H1 (cell line): ENCODE results near the gene PRKCA. TPM values are rescaled to one million over a fixed set of nuclear protein-coding genes. Genes with fewer than 3 reads are reported as not detected.

Experiments used
- CTCF ChIA-PET: fragments of 300-600 bp; sonication (Branson Sonifier 250); formaldehyde crosslinking; loops from one replicate; lab custom pipeline; 2021; ENCODE audit not compliant: partially characterized antibody; lab: Charles Lee
- POLR2A ChIA-PET: fragments of 300-600 bp; sonication (Branson Sonifier 250); formaldehyde crosslinking; loops from one replicate; lab custom pipeline; 2021; ENCODE audit warnings: inconsistent platforms; ENCODE audit not compliant: partially characterized antibody; lab: Charles Lee
- DNase-seq, 2 experiments: peaks; one replicate each; pipeline versions ENCODE4 v3.0.0 to v3.0.0-alpha.2; 2010 to 2022; ENCODE audit warnings: low spot score in 2 of 2, low read depth in 1 of 2, mixed read lengths in 1 of 2
- FAIRE-seq: peaks from 2 replicates; lab custom pipeline; 2011; peaks lifted over from hg19 to GRCh38; lab: Jason Lieb, UNC
- H2AFZ ChIP-seq: 2 replicates; pipeline ENCODE4 v1.8.1; 2012; ENCODE audit warnings: low read length, inconsistent platforms
- H2AK5ac ChIP-seq: 2 replicates; pipeline ENCODE4 v1.6.1; 2013; ENCODE audit warnings: low read depth, low read length
- H2BK120ac ChIP-seq: replicated peaks from 2 replicates; pipeline ENCODE3; 2013; ENCODE audit warnings: low read depth, low read length, inconsistent platforms
- H2BK12ac ChIP-seq: 2 replicates; pipeline ENCODE4 v1.6.1; 2013; ENCODE audit warnings: low read depth, low read length
- H2BK15ac ChIP-seq: 2 replicates; pipeline ENCODE4 v1.6.1; 2013; ENCODE audit warnings: low read length
- H2BK20ac ChIP-seq: 2 replicates; pipeline ENCODE4 v1.6.1; 2013; ENCODE audit warnings: low read length
- H2BK5ac ChIP-seq: 2 replicates; pipeline ENCODE4 v1.6.1; 2013; ENCODE audit warnings: low read depth, low read length
- H3K14ac ChIP-seq: 2 replicates; pipeline ENCODE4 v1.6.1; 2013; ENCODE audit warnings: inconsistent platforms; ENCODE audit not compliant: insufficient read length
- H3K18ac ChIP-seq: 2 replicates; pipeline ENCODE4 v1.6.1; 2013; ENCODE audit warnings: low read length; ENCODE audit errors: extremely low read depth
- H3K23ac ChIP-seq: 2 replicates; pipeline ENCODE4 v1.6.1; 2013; ENCODE audit warnings: inconsistent platforms; ENCODE audit not compliant: insufficient read length
- H3K23me2 ChIP-seq: 2 replicates; pipeline ENCODE4 v1.6.1; 2013; ENCODE audit warnings: low read depth, low read length
- H3K27ac ChIP-seq: 2 replicates; pipeline ENCODE4 v1.6.1; 2011; ENCODE audit warnings: low read depth, low read length, inconsistent platforms
- H3K27me3 ChIP-seq, 4 experiments: replicated peaks in 1 of 4; 1 replicate in 1 of 4; 2 replicates in 3 of 4; pipeline versions ENCODE4 v1.6.1 to v1.8.1; 2011 to 2013; ENCODE audit warnings: low read length in 3 of 4, mild to moderate bottlenecking in 3 of 4, inconsistent platforms in 2 of 4, mixed read lengths in 2 of 4, moderate library complexity in 1 of 4; ENCODE audit not compliant: control insufficient read depth in 3 of 4, insufficient read depth in 3 of 4; ENCODE audit errors: extremely low read depth in 1 of 4
- H3K36me3 ChIP-seq, 4 experiments: 2 replicates each; pipeline versions ENCODE4 v1.6.1 to v1.8.1; 2011 to 2013; ENCODE audit warnings: mild to moderate bottlenecking in 4 of 4, low read length in 3 of 4, moderate library complexity in 2 of 4, control low read depth in 1 of 4, inconsistent platforms in 1 of 4; ENCODE audit not compliant: insufficient read depth in 4 of 4, control insufficient read depth in 2 of 4
- H3K4ac ChIP-seq: replicated peaks from 2 replicates; pipeline ENCODE3; 2013; ENCODE audit warnings: low read length, low read depth, mixed read lengths, inconsistent platforms; ENCODE audit not compliant: insufficient read length
- H3K4me1 ChIP-seq, 4 experiments: replicated peaks in 1 of 4; 1 replicate in 1 of 4; 2 replicates in 3 of 4; pipeline versions ENCODE4 v1.6.1 to v1.8.1; 2011 to 2013; ENCODE audit warnings: low read length in 3 of 4, inconsistent platforms in 2 of 4, mixed read lengths in 1 of 4; ENCODE audit not compliant: insufficient read depth in 4 of 4, control insufficient read depth in 3 of 4
- H3K4me2 ChIP-seq, 2 experiments: 2 replicates each; pipeline versions ENCODE4 v1.6.1 to v1.8.1; 2011 to 2013; ENCODE audit warnings: low read depth in 2 of 2, low read length in 2 of 2, control low read depth in 1 of 2, inconsistent platforms in 1 of 2, mild to moderate bottlenecking in 1 of 2; ENCODE audit not compliant: insufficient read depth in 1 of 2
- H3K4me3 ChIP-seq, 4 experiments: fragments of 200-600, 300-600 bp in 1 of 4; sonication (generic), shearing (Covaris generic), sonication (Bioruptor Twin) in 1 of 4; 2 replicates each; pipeline versions ENCODE4 v1.5.1 to v1.8.1; 2011 to 2016; ENCODE audit warnings: low read length in 4 of 4, low read depth in 3 of 4, control low read depth in 2 of 4, inconsistent platforms in 2 of 4, mild to moderate bottlenecking in 2 of 4, mixed read lengths in 1 of 4, moderate library complexity in 1 of 4; ENCODE audit not compliant: insufficient read depth in 2 of 4; ENCODE audit errors: extremely low read depth in 1 of 4
- H3K56ac ChIP-seq: replicated peaks from 2 replicates; pipeline ENCODE3; 2013; ENCODE audit warnings: low read depth, mild to moderate bottlenecking, mixed read lengths, low read length, inconsistent platforms; ENCODE audit not compliant: insufficient read length
- H3K79me1 ChIP-seq: 2 replicates; pipeline ENCODE4 v1.6.1; 2013; ENCODE audit warnings: low read depth, low read length, control low read depth
- H3K79me2 ChIP-seq, 2 experiments: 2 replicates each; pipeline versions ENCODE4 v1.6.1 to v1.8.1; 2012 to 2013; ENCODE audit warnings: low read length in 2 of 2, mild to moderate bottlenecking in 2 of 2, inconsistent platforms in 1 of 2; ENCODE audit not compliant: insufficient read depth in 2 of 2, control insufficient read depth in 1 of 2
- H3K9ac ChIP-seq, 4 experiments: replicated peaks in 1 of 4; 1 replicate in 1 of 4; 2 replicates in 3 of 4; pipeline versions ENCODE4 v1.6.1 to v1.8.1; 2011 to 2013; ENCODE audit warnings: low read depth in 3 of 4, low read length in 3 of 4, control low read depth in 2 of 4, mild to moderate bottlenecking in 2 of 4, moderate library complexity in 2 of 4, inconsistent platforms in 1 of 4; ENCODE audit errors: extremely low read depth in 1 of 4
- H3K9me3 ChIP-seq, 2 experiments: 2 replicates each; pipeline versions ENCODE4 v1.6.1 to v1.8.1; 2012 to 2013; ENCODE audit warnings: mild to moderate bottlenecking in 2 of 2, moderate library complexity in 2 of 2, control low read depth in 1 of 2, inconsistent platforms in 1 of 2, low read depth in 1 of 2, low read length in 1 of 2, mixed read lengths in 1 of 2; ENCODE audit not compliant: insufficient read depth in 2 of 2
- H4K20me1 ChIP-seq, 2 experiments: replicated peaks in 1 of 2; 2 replicates each; pipeline versions ENCODE3 to v1.8.1; 2011 to 2013; ENCODE audit warnings: inconsistent platforms in 2 of 2, low read length in 2 of 2, mild to moderate bottlenecking in 1 of 2; ENCODE audit not compliant: insufficient read depth in 2 of 2, control insufficient read depth in 1 of 2
- H4K5ac ChIP-seq: 2 replicates; pipeline ENCODE4 v1.6.1; 2013; ENCODE audit warnings: low read length, low read depth, mixed read lengths, inconsistent platforms; ENCODE audit not compliant: insufficient read length
- H4K8ac ChIP-seq: 2 replicates; pipeline ENCODE4 v1.8.0; 2013; ENCODE audit warnings: mild to moderate bottlenecking, moderate library complexity, low read length, inconsistent platforms; ENCODE audit not compliant: insufficient read depth; ENCODE audit errors: extremely low read depth
- H4K91ac ChIP-seq: replicated peaks from 2 replicates; pipeline ENCODE3; 2013; ENCODE audit warnings: low read length, mixed read lengths, inconsistent platforms; ENCODE audit not compliant: insufficient read length
- SP4 ChIP-seq: IDR thresholded peaks from 2 replicates; pipeline ENCODE4 v1.6.1; 2012; ENCODE audit warnings: low read length, inconsistent platforms
- TCF12 ChIP-seq: IDR thresholded peaks from 2 replicates; pipeline ENCODE4 v1.6.1; 2011; ENCODE audit warnings: low read depth, mild to moderate bottlenecking, low read length
- WGBS, 2 experiments: shearing (Covaris generic) in 1 of 2; methylation state at CpG; one replicate each; pipeline versions ENCODE4 v1.1.6 to v1.1.7; 2013 to 2015; ENCODE audit warnings: low lambda C conversion rate in 2 of 2, mixed read lengths in 2 of 2, inconsistent platforms in 1 of 2, low coverage in 1 of 2, missing lambda C conversion rate in 1 of 2; ENCODE audit not compliant: insufficient replicate concordance in 2 of 2, insufficient coverage in 1 of 2, insufficient read length in 1 of 2; ENCODE audit errors: extremely low coverage in 1 of 2, missing lambda C conversion rate in 1 of 2; 5-methylcytosine and 5-hydroxymethylcytosine counted together
- polyA plus RNA-seq, 7 experiments: library from polyadenylated mRNA; depleted of rRNA in 3 of 7; stranded (reverse) in 5 of 7; unstranded in 2 of 7; fragments of >200 nt in 5 of 7; fragments of 200-250 nt in 2 of 7; gene quantifications; 1 replicate in 5 of 7; 2 replicates in 1 of 7; 4 replicates in 1 of 7; pipeline versions ENCODE4 v1.2.1 to v1.2.3, GENCODE V29; 2011 to 2013; ENCODE audit warnings: missing spikeins in 2 of 7, mixed read lengths in 2 of 7
- total RNA-seq: library from RNA; stranded (reverse); fragmentation: NEBNext Ultra II Directional; extraction: Animal tissue kit (Norgen Biotek cat#: 25700); gene quantifications from 2 replicates; pipeline ENCODE4 v1.2.1, GENCODE V29; 2021

Gene PRKCA
- total and polyA plus RNA-seq, 2 of the 8 experiments (the other 6 are each of a cell fraction or from before 2014, with no cell fraction given), result 5.8 to 17.8 TPM

- H4K20me1 ChIP-seq, result no peaks in the 10 kb centered on the region
- H2AFZ ChIP-seq, result no peak overlapping the region
- no peak for FAIRE-seq
- H3K56ac ChIP-seq, result no peak overlapping the region
- H2BK20ac ChIP-seq, result no peak overlapping the region
- H3K9me3 ChIP-seq, result no peaks in the 10 kb centered on the region
- H2BK120ac ChIP-seq, result no peak overlapping the region
- H4K91ac ChIP-seq, result no peak overlapping the region
- H3K18ac ChIP-seq, result no peak overlapping the region
- H4K8ac ChIP-seq, result no peak overlapping the region
- ChIA-PET POLR2A (no interaction called here), CTCF (interaction anchor here (0.6 to 1.8 kb wide), 4 partner anchors 9 to 188 kb away, joined by 3 to 4 read pairs (median 4); no protein-coding TSS in a partner anchor)
- 87% methylated on average over 8 of the region's 8 CpGs; no CpG with 5 or more reads in 1 of the 2 experiments for WGBS, 2 experiments
- no peak overlapping the region for H3K23ac ChIP-seq
- H2AK5ac ChIP-seq, result no peak overlapping the region
- H4K5ac ChIP-seq, result no peak overlapping the region
- no peak overlapping the region for H3K4ac ChIP-seq
- H3K27me3 ChIP-seq, result no peaks in the 10 kb centered on the region
- H2BK15ac ChIP-seq, result no peak overlapping the region
- no peak overlapping the region for H2BK5ac ChIP-seq
- no peak for DNase-seq
- no peak overlapping the region for H3K4me2 ChIP-seq
- no peak overlapping the region for H2BK12ac ChIP-seq
- no peak overlapping the region for H3K14ac ChIP-seq
- no peaks in the 10 kb centered on the region for H3K36me3 ChIP-seq
- H3K79me2 ChIP-seq, result peaks cover 0 to 12% of the 10 kb centered on the region in 2 experiments; a peak in 3 of 4 replicates
- H3K4me1 ChIP-seq, result peaks cover 2 to 8% (median 3%) of the 10 kb centered on the region in 4 experiments; a peak in 4 of 7 replicates
- no peak overlapping the region for H3K4me3 ChIP-seq
- H3K23me2 ChIP-seq, result no peaks in the 10 kb centered on the region
- no peak overlapping the region for H3K27ac ChIP-seq
- no peak overlapping the region for H3K9ac ChIP-seq
- no peaks in the 10 kb centered on the region for H3K79me1 ChIP-seq
- no peak for TF ChIP-seq TCF12
- no peak for TF ChIP-seq SP4
Observed at GRCh38 chr17:66312912-66313311, 10.5 kb downstream of the PRKCA start.
